Posterior vena cava (tissue), 2 donors: Measurements from ENCODE around the gene RPP25L. TPM values are rescaled to one million over a fixed set of nuclear protein-coding genes. Genes with fewer than 3 reads are reported as not detected.
"Not testable (repeated sequence)": the region's sequence is repeated elsewhere in the genome, so short reads cannot be mapped to it uniquely, and the experiment has no call there.

Experiments
- DNase-seq: peaks from one replicate; pipeline ENCODE4 v3.0.0-alpha.2; 2020; ENCODE audit warnings: low spot score
- intact Hi-C, 2 donors: fragments of 100-400 bp; cut with DNase I; formaldehyde crosslinking; loops; one replicate each; pipeline versions ENCODE4 v1.14.1 to v1.14.2; 2022 to 2023
- total RNA-seq, 2 donors: library from RNA; stranded (reverse); fragmentation: NEBNext Ultra II Directional; extraction: Animal tissue kit (Norgen Biotek cat#: 25700); gene quantifications; one replicate each; pipeline ENCODE4 v1.2.1, GENCODE V29; 2021
- donor health status: DM: yes; HTN: yes; CAD: no.
- donor health status: DM: yes; HTN: yes; CAD: no.

The RPP25L gene
- total RNA-seq, 2 donors from 2014 or later: 5.1 to 10.8 TPM

DNA sequence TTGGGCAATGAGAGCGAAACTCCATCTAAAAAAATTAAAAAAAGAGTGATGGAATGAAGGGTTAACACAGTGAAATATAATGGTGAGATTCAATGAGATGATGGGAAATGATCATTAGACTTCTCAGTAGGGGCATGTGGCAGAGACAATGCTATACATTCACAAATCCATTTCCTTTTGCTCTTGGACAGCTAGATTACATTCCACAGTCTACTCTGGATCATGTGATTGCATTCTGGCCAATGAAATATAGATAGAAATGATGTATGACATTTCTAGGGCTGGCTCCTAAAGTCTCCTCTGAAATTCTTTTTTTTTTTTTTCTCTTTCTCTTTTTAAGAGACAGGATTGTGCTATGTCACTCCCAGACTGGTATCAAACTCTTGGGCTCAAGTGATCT is 30.8 kb upstream of the RPP25L start:
- DNase-seq: no peak
- intact Hi-C loops: no loop called here

GRCh38 chr9:34639322-34639721 is 27.4 kb upstream of the RPP25L start:
- intact Hi-C loops, DNase-seq: not testable (repeated sequence)

DNA sequence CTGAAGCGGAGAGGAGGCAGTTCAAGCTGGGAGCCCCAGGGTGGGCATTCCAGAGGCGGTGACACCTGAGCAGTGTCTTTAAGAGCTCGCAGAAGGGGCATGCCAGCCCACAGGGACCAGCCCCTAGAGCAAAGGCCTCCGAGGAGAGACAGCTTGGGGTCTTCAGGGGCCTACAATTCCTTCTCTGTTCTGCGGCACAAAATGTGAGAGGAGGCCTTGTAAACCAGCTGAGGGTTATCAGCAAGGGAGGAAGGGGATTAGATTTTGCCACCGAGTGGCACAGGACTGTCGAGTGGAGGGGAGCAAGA is 26.2 kb upstream of the RPP25L start:
- intact Hi-C loops: no loop called here
- DNase-seq: no peak

- DNase-seq: peak; percentile 98
- intact Hi-C loops: no loop called here
These were observed 25.6 kb upstream of the RPP25L start, which contains the start of gene SIGMAR1 for GRCh38 chr9:34637356-34638137. SIGMAR1 (minus strand) TSS chr9:34637787; CDS start chr9:34637697, 90 bp downstream.

DNA sequence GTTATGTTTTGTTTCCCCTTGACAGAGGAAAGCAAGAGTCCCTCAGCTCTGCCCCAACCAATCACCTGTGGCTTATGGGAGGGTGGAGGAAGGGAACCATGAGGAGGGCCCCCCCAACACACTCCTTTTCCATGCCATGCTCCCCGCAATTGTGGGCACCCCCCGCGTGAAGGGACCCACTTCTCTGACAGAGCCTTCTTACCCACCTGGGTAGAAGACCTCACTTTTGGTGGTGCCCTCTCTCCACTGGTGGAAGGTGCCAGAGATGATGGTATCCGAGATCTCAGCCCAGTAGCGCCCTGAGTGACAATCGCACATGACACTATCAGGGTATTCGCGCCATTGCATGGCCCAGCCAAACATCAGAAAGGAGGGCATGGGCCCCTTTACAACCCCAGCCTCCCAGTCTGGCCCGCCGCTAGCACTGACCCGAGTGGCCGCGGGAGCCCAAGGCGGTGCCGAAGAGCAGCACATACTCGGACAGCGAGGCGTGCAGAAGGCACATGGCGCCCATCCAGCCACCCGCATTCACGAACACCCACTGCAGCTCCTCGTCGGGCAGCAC is 25.0 kb upstream of the RPP25L start:
- DNase-seq: no peak
- intact Hi-C loops: no loop called here

GRCh38 chr9:34635556-34635955 is 23.7 kb upstream of the RPP25L start:
- intact Hi-C loops: no loop called here
- DNase-seq: no peak

- DNase-seq: no peak
- intact Hi-C loops: no loop called here
These were observed 22.8 kb upstream of the RPP25L start for GRCh38 chr9:34634551-34635248.

DNA sequence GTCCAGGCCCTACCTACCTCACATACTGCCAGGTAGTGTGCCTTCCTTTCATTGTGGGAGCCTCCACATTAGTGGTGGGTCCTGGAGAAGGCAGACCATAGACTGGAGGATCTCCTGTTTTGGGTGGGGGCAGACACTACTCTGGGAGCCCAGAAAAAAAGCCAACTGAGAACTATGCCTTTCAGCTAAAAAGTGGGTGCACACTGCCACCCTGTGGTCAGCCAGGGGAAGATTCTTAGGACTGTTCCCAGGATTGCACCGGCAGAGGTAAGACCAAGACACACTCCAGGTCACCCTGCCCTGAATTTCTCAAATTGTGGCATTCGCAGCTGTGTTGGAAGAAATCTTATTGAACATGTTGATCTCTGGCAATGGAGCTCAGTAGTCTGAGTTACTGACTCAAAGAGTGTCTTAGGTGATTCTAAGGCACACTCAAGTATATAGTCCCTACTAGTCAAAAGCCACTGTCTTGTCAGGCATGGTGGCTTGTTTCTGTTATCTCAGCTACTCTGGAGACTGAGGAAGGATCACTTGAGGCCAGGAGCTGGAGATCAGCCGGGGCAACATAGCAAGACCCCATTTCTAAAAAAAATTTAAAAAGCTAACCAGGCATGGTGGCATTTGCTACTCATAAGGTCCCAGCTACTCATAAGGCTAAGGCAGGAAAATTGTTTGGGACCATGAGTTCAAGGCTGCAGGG is 22.1 kb upstream of the RPP25L start:
- intact Hi-C loops: no loop called here
- no peak for DNase-seq

- intact Hi-C loops: no loop called here
- DNase-seq: no peak
These were observed 21.3 kb upstream of the RPP25L start for GRCh38 chr9:34633166-34633565.

DNA sequence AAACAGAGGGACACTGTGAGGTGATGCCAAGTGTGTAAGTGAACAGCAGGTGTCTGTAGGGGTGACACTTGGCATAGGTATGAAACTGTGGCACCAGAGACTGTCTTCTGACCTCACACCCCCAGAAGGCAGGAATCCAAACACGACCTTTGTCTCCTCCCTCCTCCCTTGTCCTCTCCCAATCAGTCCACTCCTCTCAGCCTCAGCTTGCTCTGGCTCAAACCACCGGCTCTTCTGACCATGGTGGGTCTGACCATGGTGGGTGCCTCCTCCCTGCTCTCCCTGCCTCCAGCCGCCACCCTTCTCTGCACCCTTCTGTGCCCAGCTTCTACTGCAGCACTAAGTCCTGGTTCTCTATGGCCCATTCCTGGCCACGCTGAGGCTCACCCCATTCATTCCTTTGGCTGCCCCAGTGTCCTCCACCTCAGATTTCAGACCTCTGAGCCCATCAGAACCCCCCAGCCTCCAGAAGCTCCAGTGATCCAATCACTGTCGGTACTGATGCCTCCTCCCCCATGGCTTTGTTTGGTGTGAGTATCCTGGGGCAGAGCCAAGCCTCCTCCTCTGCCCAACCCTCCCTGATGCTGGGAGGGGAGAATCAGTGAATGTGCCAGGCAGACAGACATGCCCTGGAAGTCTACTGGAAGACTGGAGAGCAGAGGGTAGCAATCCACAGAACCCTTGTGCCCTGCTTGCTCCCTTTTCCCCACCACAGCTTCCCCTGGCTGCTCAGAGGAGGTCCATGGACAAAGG is 18.7 kb upstream of the RPP25L start:
- no peak for DNase-seq
- intact Hi-C loops: no loop called here

GRCh38 chr9:34629491-34629808 is 17.6 kb upstream of the RPP25L start:
- intact Hi-C loops: loop anchor here in 1 of 2 donors (5.0 kb wide), 1 partner anchor 1367 kb away; the partner anchor contains the start of gene BAG1
- no peak for DNase-seq

GRCh38 chr9:34628656-34629490 is 17.0 kb upstream of the RPP25L start, which contains the start of gene ARID3C:
ARID3C (minus strand) TSS chr9:34629066; CDS start chr9:34628014, 1,052 bp downstream.
- intact Hi-C loops: loop anchor here in 1 of 2 donors (5.0 kb wide), 1 partner anchor 1367 kb away; the partner anchor contains the start of gene BAG1
- no peak for DNase-seq

DNA sequence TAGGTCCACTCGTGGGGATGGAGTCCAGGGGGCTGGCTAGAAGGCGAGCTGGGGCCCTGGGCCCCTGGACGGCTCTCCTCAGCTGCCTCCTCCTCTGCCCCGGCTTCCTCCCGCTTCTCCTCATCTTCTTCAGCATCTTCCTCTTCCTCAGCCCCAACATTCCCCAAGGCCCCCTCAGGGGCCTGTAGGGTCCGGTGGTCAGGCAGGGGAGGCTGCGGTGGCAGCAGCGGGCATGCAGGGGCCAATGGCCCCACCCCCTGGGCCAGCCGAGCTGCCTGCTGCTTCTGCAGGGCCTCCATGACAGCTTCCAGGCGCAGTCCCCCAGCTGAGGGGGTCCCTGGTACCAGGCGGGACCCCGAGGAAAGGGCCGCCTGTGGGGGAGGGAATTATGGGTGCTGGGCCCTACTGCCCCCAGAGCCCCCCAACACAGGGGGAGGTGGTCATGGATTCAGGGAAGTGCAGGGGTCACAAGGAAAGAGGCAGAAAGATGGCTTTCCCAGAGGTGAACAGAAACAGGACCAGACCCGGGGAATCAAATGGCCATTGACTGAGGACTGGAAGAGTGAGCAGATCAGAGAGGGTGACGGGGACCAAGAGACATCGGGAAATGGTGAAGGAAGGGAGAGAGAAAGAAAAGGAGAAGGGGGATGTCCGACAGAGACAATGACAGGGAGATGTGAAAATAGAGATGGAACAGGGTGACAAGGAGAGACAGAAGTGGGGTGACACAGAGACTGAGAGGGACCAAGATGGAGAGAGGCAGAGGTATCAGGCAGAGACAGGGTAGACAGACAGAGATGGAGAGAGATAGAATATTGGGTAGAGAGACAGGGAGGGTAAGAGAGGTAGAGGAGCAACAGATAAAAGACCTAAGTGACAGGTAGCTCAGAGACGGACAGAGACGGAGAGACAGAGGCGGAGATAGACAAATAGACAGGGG is 16.1 kb upstream of the RPP25L start:
- DNase-seq: no peak
- intact Hi-C loops: loop anchor here in 1 of 2 donors (5.0 kb wide), 1 partner anchor 1366 kb away; the partner anchor contains the start of gene BAG1

DNA sequence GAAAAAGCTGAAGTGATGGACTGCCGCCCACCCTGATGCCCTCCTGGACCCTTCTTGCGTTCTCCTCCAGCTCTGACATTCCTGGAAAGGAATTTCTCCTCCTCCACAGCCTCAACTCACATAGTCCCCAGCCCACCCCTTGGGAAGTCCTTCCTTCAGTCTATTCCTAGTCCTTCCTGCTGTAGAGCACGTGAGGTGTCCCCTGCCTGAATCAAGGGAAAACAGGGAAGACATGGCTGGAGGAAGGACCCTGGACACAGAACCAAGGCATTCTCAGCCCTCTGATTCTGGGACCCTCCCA is 13.2 kb upstream of the RPP25L start:
- intact Hi-C loops: loop anchor here in 1 of 2 donors (5.0 kb wide), 1 partner anchor 1363 kb away; the partner anchor contains the start of gene BAG1
- DNase-seq: no peak

DNA sequence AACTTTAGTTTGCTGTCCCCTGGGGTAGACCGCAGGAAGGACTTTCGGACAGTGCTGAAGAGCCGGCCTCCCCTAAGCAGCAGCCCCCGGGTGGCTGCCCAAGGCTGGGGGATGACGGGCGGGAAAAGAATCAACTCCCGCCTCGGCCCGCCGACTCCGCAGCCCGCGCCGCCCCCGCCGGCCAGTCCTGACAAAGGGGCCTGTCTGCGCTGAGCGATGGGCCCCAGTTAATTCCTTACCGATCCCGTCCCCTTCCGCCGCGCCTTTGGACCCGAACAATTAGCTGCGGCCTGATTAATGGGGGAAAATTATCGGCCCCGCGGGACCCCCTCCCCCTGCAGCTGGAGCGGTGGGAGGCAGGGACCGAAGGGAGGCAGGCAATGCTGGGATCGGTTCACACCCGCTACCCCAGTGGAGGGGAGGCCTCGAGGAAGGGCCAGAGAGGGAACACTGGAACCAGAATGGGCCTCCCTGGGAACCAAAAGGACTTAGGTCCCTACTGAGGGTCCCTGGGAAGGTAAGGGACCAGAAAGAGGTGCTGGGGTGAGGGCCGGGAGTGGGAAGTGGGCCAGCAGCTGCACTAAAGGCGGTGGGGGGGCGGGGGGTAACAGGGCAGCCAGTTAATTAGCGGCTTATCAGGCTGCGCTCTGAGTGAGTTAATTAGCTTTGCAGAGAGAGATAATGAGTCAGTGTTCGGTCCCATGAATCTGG is 12.7 kb upstream of the RPP25L start:
- no peak for DNase-seq
- intact Hi-C loops: loop anchor here in 1 of 2 donors (5.0 kb wide), 1 partner anchor 1362 kb away; the partner anchor contains the start of gene BAG1

DNA sequence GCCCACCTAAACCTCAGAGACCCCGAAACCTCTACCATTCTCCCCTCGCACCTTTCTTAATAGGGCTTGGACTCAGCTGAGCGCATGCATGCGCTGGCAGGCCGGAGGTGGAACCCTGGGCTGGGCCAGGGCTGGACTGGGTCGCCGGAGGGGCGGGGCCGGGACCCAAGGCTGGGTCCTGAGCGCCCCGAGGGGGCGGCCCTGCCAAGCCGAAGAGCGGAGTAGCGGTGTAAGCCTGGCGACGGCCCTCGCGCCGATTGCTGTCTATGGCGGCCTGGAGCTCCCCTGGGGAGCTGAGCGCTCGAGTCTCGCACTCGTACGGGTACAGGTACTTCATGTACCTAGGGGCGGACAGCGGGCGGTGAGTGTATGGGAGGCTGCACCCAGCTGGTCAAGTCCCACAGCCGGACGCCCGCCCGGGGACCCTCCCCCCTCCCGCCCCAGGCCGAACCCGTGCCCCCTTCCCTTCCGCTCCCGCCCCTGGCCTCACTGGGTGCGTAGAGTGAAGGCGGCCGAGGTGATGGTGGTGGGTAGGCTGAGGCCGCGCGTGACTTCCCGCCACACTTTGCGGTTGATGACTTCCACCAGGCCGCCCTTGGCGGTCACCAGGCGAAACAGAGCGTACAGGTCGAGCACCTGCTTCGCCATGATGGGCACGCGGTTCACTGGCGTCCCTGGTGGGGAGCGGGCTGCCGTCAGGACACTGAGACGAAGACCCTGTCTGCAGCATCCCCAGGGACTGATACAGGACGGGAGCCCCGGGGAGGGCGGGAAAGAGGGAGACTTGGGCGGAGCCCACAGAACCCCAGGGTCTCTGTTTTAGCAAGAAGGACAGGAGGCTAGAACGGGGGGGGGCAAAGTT is 11.7 kb upstream of the RPP25L start:
- DNase-seq: no peak
- intact Hi-C loops: no loop called here
